CD4-positive, alpha-beta memory T cell (primary cell): ENCODE data around the gene TNFRSF18. TPM values are rescaled to one million over a fixed set of nuclear protein-coding genes. Genes with fewer than 3 reads are reported as not detected.

ENCODE experiments used
- CTCF ChIA-PET: fragments of 350-600 bp; sonication (Branson Sonifier 250); formaldehyde crosslinking; loops from one replicate; lab custom pipeline; 2021; ENCODE audit warnings: inconsistent platforms; ENCODE audit not compliant: partially characterized antibody; lab: Charles Lee
- POLR2A ChIA-PET: fragments of 350-600 bp; sonication (Branson Sonifier 250); formaldehyde crosslinking; loops from one replicate; lab custom pipeline; 2021; ENCODE audit not compliant: partially characterized antibody; lab: Charles Lee
- DNase-seq, 5 donors: peaks; one replicate each; pipeline versions ENCODE4 v3.0.0 to v3.0.0-alpha.2; 2020 to 2022; ENCODE audit warnings: mixed read lengths in 1 of 5
- H3K27ac ChIP-seq: one replicate; pipeline ENCODE4 v1.7.0; 2013; ENCODE audit warnings: low read depth, low read length
- H3K27me3 ChIP-seq: 2 replicates; pipeline ENCODE4 v1.7.0; 2013; ENCODE audit warnings: mild to moderate bottlenecking, low read length, moderate library complexity; ENCODE audit not compliant: insufficient read depth
- H3K36me3 ChIP-seq: 2 replicates; pipeline ENCODE4 v1.7.0; 2013; ENCODE audit warnings: mild to moderate bottlenecking, low read length, moderate library complexity; ENCODE audit not compliant: insufficient read depth
- H3K4me1 ChIP-seq: 2 replicates; pipeline ENCODE4 v1.7.0; 2013; ENCODE audit warnings: mild to moderate bottlenecking, low read length, moderate library complexity; ENCODE audit not compliant: insufficient read depth
- H3K4me3 ChIP-seq, 2 donors: one replicate each; pipeline ENCODE4 v1.7.0; 2013; ENCODE audit warnings: low read length in 2 of 2, mild to moderate bottlenecking in 1 of 2
- H3K9me3 ChIP-seq, 2 donors: one replicate each; pipeline ENCODE4 v1.7.0; 2013; ENCODE audit warnings: low read length in 2 of 2, control low read depth in 1 of 2; ENCODE audit not compliant: control insufficient read depth in 1 of 2
- H3K27ac Mint-ChIP-seq, 7 donors: one replicate each; pipeline ENCODE4 v1.8.0; 2020 to 2021; ENCODE audit warnings: mixed read lengths in 7 of 7, mild to moderate bottlenecking in 6 of 7, inconsistent platforms in 3 of 7, moderate library complexity in 3 of 7
- H3K27me3 Mint-ChIP-seq, 2 donors: one replicate each; pipeline ENCODE4 v1.8.0; 2020 to 2021; ENCODE audit warnings: mixed read lengths in 2 of 2
- H3K36me3 Mint-ChIP-seq, 2 donors: one replicate each; pipeline ENCODE4 v1.8.0; 2020 to 2021; ENCODE audit warnings: mixed read lengths in 2 of 2, inconsistent platforms in 1 of 2, mild to moderate bottlenecking in 1 of 2
- H3K4me1 Mint-ChIP-seq, 4 donors: one replicate each; pipeline ENCODE4 v1.8.0; 2020 to 2021; ENCODE audit warnings: mixed read lengths in 4 of 4, mild to moderate bottlenecking in 1 of 4
- H3K4me3 Mint-ChIP-seq, 8 donors: one replicate each; pipeline ENCODE4 v1.8.0; 2020 to 2021; ENCODE audit warnings: mixed read lengths in 8 of 8, mild to moderate bottlenecking in 7 of 8, moderate library complexity in 6 of 8, inconsistent platforms in 3 of 8
- H3K9me3 Mint-ChIP-seq, 8 donors: one replicate each; pipeline ENCODE4 v1.8.0; 2020 to 2021; ENCODE audit warnings: mixed read lengths in 8 of 8, mild to moderate bottlenecking in 5 of 8, inconsistent platforms in 3 of 8, moderate library complexity in 1 of 8
- intact Hi-C: fragments of 100-400 bp; cut with micrococcal nuclease; formaldehyde crosslinking; loops from one replicate; pipeline ENCODE4 v1.15.1; 2023
- polyA plus RNA-seq, 2 donors: library from polyadenylated mRNA; unstranded; fragments of 300-500 nt; fragmentation: Illumina TruSeq; gene quantifications; one replicate each; pipeline ENCODE4 v1.2.3, GENCODE V29; 2021
- total RNA-seq, 2 experiments: library from RNA; stranded (reverse); gene quantifications; one replicate each; pipeline ENCODE4 v1.2.3, GENCODE V29; 2021

The TNFRSF18 gene
- total and polyA plus RNA-seq, 4 experiments from 2014 or later, result 8.0 to 27.1 (median 15.4) TPM

GRCh38 chr1:1235016-1235744 is 28.8 kb upstream of the TNFRSF18 start:
- H3K4me1 Mint-ChIP-seq, result peaks cover 10 to 31% (median 21%) of the 10 kb centered on the region in 4 donors
- DNase-seq, result no peak
- Histone ChIP-seq H3K9me3 (no peaks in the 10 kb centered on the region), H3K27ac (no peak overlapping the region), H3K4me1 (peaks cover 29% of the 10 kb centered on the region), H3K27me3 (no peaks in the 10 kb centered on the region), H3K4me3 (no peak overlapping the region), H3K36me3 (no peaks in the 10 kb centered on the region)
- peak overlapping the region in 2 of 8 donors; percentile 43 to 70 for H3K4me3 Mint-ChIP-seq
- peaks cover 0 to 4% (median 0%) of the 10 kb centered on the region in 8 donors for H3K9me3 Mint-ChIP-seq
- CTCF ChIA-PET, result no interaction called here
- H3K27me3 Mint-ChIP-seq, result no peaks in the 10 kb centered on the region
- intact Hi-C loops, result no loop called here
- H3K36me3 Mint-ChIP-seq, result peaks cover 0 to 15% of the 10 kb centered on the region in 2 donors
- POLR2A ChIA-PET, result no interaction called here
- H3K27ac Mint-ChIP-seq, result peak overlapping the region in 1 of 7 donors; percentile 55

DNA sequence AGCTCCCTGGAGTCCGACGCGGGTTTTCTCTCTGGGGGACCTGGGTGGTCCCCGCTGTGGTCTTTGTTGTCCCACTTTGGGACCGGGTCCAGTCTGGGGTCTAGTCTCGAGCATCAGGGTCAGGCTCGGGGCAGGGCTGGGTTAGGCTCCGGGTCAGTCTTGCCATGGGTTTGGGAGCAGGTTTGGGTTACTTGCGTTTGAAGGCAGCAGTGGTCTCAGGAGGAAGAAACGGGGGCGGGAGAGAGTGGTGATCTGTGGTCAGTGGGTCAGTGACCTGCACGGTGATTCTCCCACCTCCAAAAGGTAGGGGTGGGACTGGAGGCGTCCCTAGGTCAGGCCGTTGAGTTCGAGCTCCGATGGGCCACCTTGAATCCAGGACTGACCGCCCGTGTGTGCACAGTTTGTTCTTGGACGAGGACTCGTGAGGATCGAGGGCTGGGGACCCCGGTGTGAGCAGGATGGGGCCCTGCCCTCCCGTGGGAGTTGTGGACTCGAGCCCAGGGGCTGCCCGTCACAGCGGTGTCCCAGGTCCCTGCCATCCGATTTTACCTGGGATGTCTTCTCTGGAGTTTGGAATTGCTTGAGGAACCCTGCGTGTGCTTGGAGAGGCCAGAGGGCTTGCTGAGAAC is 27.9 kb upstream of the TNFRSF18 start:
- peaks cover 15 to 40% (median 28%) of the 10 kb centered on the region in 4 donors for H3K4me1 Mint-ChIP-seq
- no peaks in the 10 kb centered on the region for H3K27me3 Mint-ChIP-seq
- intact Hi-C loops, result loop anchor here (5.0 kb wide), 1 partner anchor 97 kb away; no protein-coding TSS in a partner anchor
- Histone ChIP-seq H3K27ac (no peak overlapping the region), H3K4me3 (no peak overlapping the region), H3K9me3 (no peaks in the 10 kb centered on the region), H3K27me3 (no peaks in the 10 kb centered on the region), H3K4me1 (peaks cover 38% of the 10 kb centered on the region), H3K36me3 (no peaks in the 10 kb centered on the region)
- H3K4me3 Mint-ChIP-seq, result peak overlapping the region; percentile 34 to 85 (median 75)
- no peak for DNase-seq
- peak overlapping the region in 5 of 7 donors; percentile 18 to 60 (median 37) for H3K27ac Mint-ChIP-seq
- H3K36me3 Mint-ChIP-seq, result peaks cover 5 to 21% of the 10 kb centered on the region in 2 donors
- POLR2A ChIA-PET, result no interaction called here
- H3K9me3 Mint-ChIP-seq, result peaks cover 0 to 4% (median 0%) of the 10 kb centered on the region in 8 donors
- CTCF ChIA-PET, result interaction anchor here (1.0 kb wide), 1 partner anchor 112 kb away, joined by 3 read pairs; no protein-coding TSS in a partner anchor

DNA sequence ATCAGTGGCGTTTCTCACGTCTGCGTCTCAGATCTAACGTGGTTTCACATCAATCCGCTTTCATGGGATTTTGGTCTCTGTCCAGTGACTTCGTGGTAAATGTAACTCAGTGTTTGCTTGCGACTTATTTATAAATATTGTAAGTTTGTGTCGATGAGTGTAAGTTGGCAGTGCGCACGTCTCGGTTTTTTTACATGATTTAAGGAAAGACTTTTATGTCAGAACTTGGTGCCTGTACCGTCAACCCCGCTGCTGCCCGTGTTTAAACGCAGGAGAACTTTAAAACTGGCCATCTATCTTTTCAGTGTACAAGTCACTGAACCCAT is 27.1 kb upstream of the TNFRSF18 start:
- peaks cover 0 to 4% (median 0%) of the 10 kb centered on the region in 8 donors for H3K9me3 Mint-ChIP-seq
- peak overlapping the region; percentile 65 to 85 (median 78) for H3K4me3 Mint-ChIP-seq
- H3K36me3 Mint-ChIP-seq, result peaks cover 5 to 27% of the 10 kb centered on the region in 2 donors
- CTCF ChIA-PET, result interaction anchor here (1.0 kb wide), 1 partner anchor 111 kb away, joined by 3 read pairs; no protein-coding TSS in a partner anchor
- H3K36me3 ChIP-seq, result peaks cover 7% of the 10 kb centered on the region
- POLR2A ChIA-PET, result interaction anchor here (1.5 kb wide), 1 partner anchor 166 kb away, joined by 3 read pairs; the partner anchor contains the start of gene CCNL2
- no peak overlapping the region for H3K27ac ChIP-seq
- no peaks in the 10 kb centered on the region for H3K27me3 ChIP-seq
- no peak overlapping the region for H3K4me3 ChIP-seq
- no peak for DNase-seq
- H3K4me1 ChIP-seq, result peaks cover 39% of the 10 kb centered on the region
- intact Hi-C loops, result loop anchor here (5.0 kb wide), 1 partner anchor 96 kb away; no protein-coding TSS in a partner anchor
- H3K27ac Mint-ChIP-seq, result peak overlapping the region in 6 of 7 donors; percentile 47 to 88 (median 74)
- H3K27me3 Mint-ChIP-seq, result no peaks in the 10 kb centered on the region
- peaks cover 15 to 48% (median 30%) of the 10 kb centered on the region in 4 donors for H3K4me1 Mint-ChIP-seq
- H3K9me3 ChIP-seq, result no peaks in the 10 kb centered on the region

GRCh38 chr1:1232796-1233566 is 26.6 kb upstream of the TNFRSF18 start:
- Mint-ChIP-seq H3K27me3 (no peaks in the 10 kb centered on the region), H3K4me3 (peak overlapping the region; percentile 65 to 85 (median 78)), H3K27ac (peak overlapping the region; percentile 47 to 88 (median 71)), H3K36me3 (peaks cover 5 to 27% of the 10 kb centered on the region in 2 donors), H3K9me3 (peaks cover 0 to 4% (median 0%) of the 10 kb centered on the region in 8 donors), H3K4me1 (peaks cover 15 to 49% (median 30%) of the 10 kb centered on the region in 4 donors)
- intact Hi-C loops, result loop anchor here (1.0 to 5.0 kb wide), 3 partner anchors 40 to 96 kb away; partner anchors contain the start of genes PUSL1 and UBE2J2
- ChIA-PET CTCF (no interaction called here), POLR2A (interaction anchor here (1.1 to 2.4 kb wide), 5 partner anchors 16 to 166 kb away, joined by 3 to 19 read pairs (median 3); partner anchors contain the start of genes CCNL2 and TNFRSF18)
- Histone ChIP-seq H3K4me3 (no peak overlapping the region), H3K4me1 (peaks cover 39% of the 10 kb centered on the region), H3K27me3 (no peaks in the 10 kb centered on the region), H3K9me3 (no peaks in the 10 kb centered on the region), H3K27ac (no peak overlapping the region), H3K36me3 (peaks cover 12% of the 10 kb centered on the region)
- DNase-seq, result no peak

GRCh38 chr1:1232208-1232795 is 25.9 kb upstream of the TNFRSF18 start, which contains the start of gene B3GALT6:
B3GALT6 (plus strand) TSS chr1:1232237; CDS start chr1:1232279, 42 bp downstream.
- peak within 1 kb of the TSS; percentile 92 to 96 (median 95) for H3K27ac Mint-ChIP-seq
- Histone ChIP-seq H3K4me3 (peak within 1 kb of the TSS; percentile 67 to 92), H3K27ac (peak within 1 kb of the TSS; percentile 96), H3K27me3 (no peaks in the 10 kb centered on the region), H3K36me3 (peaks cover 17% of the 10 kb centered on the region), H3K4me1 (peaks cover 39% of the 10 kb centered on the region), H3K9me3 (no peaks in the 10 kb centered on the region)
- ChIA-PET POLR2A (interaction anchor here (0.6 to 2.4 kb wide), 11 partner anchors 15 to 167 kb away, joined by 3 to 19 read pairs (median 4); partner anchors contain the start of genes AURKAIP1, CCNL2, TNFRSF18 and UBE2J2), CTCF (no interaction called here)
- H3K4me1 Mint-ChIP-seq, result peaks cover 15 to 49% (median 30%) of the 10 kb centered on the region in 4 donors
- H3K9me3 Mint-ChIP-seq, result peaks cover 0 to 4% (median 0%) of the 10 kb centered on the region in 8 donors
- intact Hi-C loops, result loop anchor here (1.0 to 5.0 kb wide), 3 partner anchors 41 to 95 kb away; partner anchors contain the start of genes PUSL1 and UBE2J2
- H3K36me3 Mint-ChIP-seq, result peaks cover 5 to 27% of the 10 kb centered on the region in 2 donors
- peak within 1 kb of the TSS; percentile 93 to 96 (median 94) for H3K4me3 Mint-ChIP-seq
- H3K27me3 Mint-ChIP-seq, result no peaks in the 10 kb centered on the region
- DNase-seq, result no peak
